GM06990 (cell line): Measurements from ENCODE around the gene RANBP17.
A peak's percentile ranks its signal among the peaks of the same experiment; 100 is the strongest.

Experiments
- DNase-seq: peaks from one replicate; pipeline ENCODE4 v3.0.0-alpha.2; 2011; ENCODE audit not compliant: insufficient read length; ENCODE audit errors: extremely low read depth
- H3K27me3 ChIP-seq: replicated peaks from 2 replicates; pipeline ENCODE4 v1.6.0; 2011; ENCODE audit warnings: low read length; ENCODE audit not compliant: control insufficient read depth, insufficient read depth
- H3K36me3 ChIP-seq: 2 replicates; pipeline ENCODE4 v1.5.1; 2011; ENCODE audit warnings: low read length; ENCODE audit not compliant: control insufficient read depth, insufficient read depth
- H3K4me3 ChIP-seq: replicated peaks from 2 replicates; pipeline ENCODE4 v1.5.1; 2011; ENCODE audit warnings: low read depth, mild to moderate bottlenecking, control low read depth, low read length
- CTCF ChIP-seq: IDR thresholded peaks from 2 replicates; pipeline ENCODE4 v1.5.1; 2011; ENCODE audit warnings: low read length, control low read depth, mild to moderate bottlenecking, inconsistent platforms; ENCODE audit not compliant: insufficient read depth, poor library complexity, severe bottlenecking

RANBP17 gene

GRCh38 chr5:171309276-171310211, 447.7 kb downstream of the RANBP17 start:
- no peak for TF ChIP-seq CTCF
- Histone ChIP-seq H3K36me3 (no peaks in the 10 kb centered on the region), H3K4me3 (no peak overlapping the region), H3K27me3 (no peaks in the 10 kb centered on the region; the same call in 1 of the 2 replicates)
- no peak for DNase-seq

DNA sequence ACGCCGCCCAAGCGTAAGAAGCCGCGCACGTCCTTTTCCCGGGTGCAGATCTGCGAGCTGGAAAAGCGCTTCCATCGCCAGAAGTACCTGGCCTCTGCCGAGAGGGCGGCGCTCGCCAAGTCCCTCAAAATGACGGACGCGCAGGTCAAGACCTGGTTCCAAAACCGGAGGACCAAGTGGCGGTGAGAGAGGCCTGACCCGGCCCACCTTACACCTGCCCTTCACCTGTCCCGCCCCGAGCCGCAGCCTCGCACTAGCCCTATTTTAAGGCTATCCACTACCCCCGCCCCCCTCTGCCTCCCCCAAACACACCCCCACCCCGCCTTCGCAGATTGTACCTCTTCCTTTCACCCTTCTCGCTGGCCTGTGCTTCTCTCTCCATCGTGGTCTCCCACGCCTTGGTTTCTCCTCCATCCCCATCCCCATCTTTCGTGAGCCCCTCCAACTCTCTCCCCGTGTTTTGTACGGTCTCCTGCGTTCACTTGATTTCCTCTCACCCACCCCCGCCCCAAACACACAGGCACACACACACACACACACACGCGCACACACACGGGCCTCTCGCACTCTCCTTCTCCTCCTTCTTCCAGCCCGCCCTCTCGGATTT, 448.5 kb downstream of the RANBP17 start:
- no peaks in the 10 kb centered on the region for H3K36me3 ChIP-seq
- no peaks in the 10 kb centered on the region; the same call in 1 of the 2 replicates for H3K27me3 ChIP-seq
- peak; percentile 4 for TF ChIP-seq CTCF
- H3K4me3 ChIP-seq: no peak overlapping the region
- no peak for DNase-seq

DNA sequence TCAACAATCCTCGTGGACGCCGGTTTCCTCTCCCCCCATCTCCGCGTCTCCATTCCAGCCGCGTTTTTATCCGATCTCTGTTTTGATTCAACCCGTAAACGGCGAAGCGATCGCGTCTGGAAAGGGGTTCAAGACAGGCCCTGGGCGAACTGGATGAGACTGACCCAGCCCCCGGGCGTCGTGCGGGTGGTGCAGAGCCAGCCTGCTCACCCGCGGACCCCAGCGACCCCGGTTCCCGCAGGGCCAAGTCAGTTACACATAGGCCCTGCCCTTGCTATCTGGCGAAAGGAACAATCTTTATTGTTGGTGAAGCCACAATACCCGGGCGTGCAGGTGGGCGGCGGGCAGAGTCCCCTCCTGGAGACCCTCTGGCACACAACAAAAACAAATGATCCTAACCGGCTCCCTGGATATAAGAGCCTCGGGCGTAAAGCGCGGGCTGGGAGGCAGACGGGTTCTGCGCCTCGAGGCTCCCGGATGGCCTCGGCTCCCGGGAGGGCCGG, 449.1 kb downstream of the RANBP17 start:
- TF ChIP-seq CTCF: no peak
- H3K36me3 ChIP-seq: no peaks in the 10 kb centered on the region
- H3K4me3 ChIP-seq: no peak overlapping the region
- no peaks in the 10 kb centered on the region; the same call in 1 of the 2 replicates for H3K27me3 ChIP-seq
- DNase-seq: no peak

DNA sequence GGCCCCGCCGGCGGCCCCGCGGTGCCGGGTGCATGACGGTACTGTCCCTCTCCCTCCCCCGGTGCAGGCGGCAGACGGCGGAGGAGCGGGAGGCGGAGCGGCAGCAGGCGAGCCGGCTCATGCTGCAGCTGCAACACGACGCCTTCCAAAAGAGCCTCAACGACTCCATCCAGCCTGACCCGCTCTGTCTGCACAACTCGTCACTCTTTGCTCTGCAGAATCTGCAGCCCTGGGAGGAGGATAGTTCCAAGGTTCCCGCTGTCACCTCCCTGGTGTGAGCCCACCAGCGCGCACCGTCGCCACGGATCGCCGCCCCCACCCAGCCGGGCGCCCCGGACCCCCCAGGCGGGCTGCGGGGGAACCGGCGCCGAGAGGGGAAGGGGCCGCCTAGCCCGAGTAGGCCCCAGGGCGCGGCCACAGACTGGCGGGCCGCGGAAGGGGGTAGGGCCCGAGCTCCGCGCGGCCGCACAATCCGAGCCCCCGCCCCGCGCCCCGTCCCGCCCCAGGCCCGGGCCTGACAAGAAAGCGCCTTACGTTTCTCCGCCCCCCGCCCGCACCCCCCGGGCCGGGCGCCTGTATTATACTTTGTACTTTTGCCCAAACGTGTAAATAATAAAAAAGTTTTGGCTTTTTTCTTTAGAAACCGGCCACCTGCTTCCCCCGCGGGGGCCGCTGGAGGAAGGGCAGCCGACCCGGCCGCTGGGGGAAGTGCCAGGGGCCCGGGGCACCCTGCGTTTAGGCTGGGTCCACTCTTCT, 449.7 kb downstream of the RANBP17 start:
- no peak overlapping the region for H3K4me3 ChIP-seq

More for the DNA sequence above, 449.7 kb downstream of the RANBP17 start:
- DNase-seq: no peak
- Histone ChIP-seq H3K36me3 (no peaks in the 10 kb centered on the region), H3K27me3 (no peaks in the 10 kb centered on the region; the same call in 1 of the 2 replicates)
- TF ChIP-seq CTCF: no peak
